ENCODE data around the gene METTL6.

Gene METTL6, protein sequence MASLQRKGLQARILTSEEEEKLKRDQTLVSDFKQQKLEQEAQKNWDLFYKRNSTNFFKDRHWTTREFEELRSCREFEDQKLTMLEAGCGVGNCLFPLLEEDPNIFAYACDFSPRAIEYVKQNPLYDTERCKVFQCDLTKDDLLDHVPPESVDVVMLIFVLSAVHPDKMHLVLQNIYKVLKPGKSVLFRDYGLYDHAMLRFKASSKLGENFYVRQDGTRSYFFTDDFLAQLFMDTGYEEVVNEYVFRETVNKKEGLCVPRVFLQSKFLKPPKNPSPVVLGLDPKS

DNA sequence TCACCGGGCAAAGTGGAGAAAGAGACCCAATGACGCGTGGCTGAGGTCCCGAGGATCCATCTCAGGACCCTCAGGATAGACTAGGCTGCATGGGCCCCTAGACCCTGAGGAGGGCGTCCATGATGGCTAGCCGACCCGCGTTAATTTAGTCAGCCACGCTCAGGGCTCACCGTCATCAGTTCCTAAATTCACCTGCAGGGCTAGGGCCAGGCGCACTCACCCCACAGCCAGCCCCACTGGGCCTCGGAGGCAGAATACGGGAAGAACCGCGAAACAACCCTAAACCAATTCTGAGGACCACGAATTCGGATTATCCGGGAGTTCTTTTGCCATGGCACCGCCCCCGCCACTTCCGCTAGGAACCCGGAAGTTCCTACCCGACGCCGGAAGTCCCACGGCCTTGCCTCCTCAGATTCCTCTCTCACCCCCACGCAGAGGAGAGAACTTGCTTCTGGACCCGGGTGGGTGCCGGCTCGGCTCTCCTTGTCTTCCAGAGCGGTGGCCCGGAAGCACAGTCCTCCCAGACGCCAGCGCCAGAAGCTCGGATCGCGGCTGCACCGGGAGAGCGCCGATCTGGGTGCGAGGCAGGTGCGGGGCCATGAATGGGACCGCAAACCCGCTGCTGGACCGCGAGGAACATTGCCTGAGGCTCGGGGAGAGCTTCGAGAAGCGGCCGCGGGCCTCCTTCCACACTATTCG, at the start of gene METTL6, which contains the start of gene EAF1:
TSS of gene METTL6 (minus strand) at position 363 of the 699 bp plus-strand sequence. CDS start 1,033 bp downstream, outside the sequence.
TSS of gene EAF1 (plus strand) at position 417 of the 699 bp plus-strand sequence. CDS start at position 599, 182 bp downstream.
- no peaks in the 10 kb centered on the region for H3K27me3 ChIP-seq (ENCODE audit: control insufficient read depth in 1 of 2, insufficient read depth in 2 of 2, low read length in 2 of 2)
- peak within 1 kb of the TSS; percentile 99 for H3K4me3 ChIP-seq (ENCODE audit: low read depth in 1 of 2, low read length in 2 of 2)
- peak within 1 kb of the TSS; percentile 94 to 95 for H3K9ac ChIP-seq (ENCODE audit: low read depth in 1 of 2, low read length in 2 of 2)
- peaks cover 19 to 23% of the 10 kb centered on the region in 2 donors for H3K4me1 ChIP-seq (ENCODE audit: control insufficient read depth in 1 of 2, insufficient read depth in 2 of 2, low read length in 2 of 2)
- H3K27ac ChIP-seq (ENCODE audit: low read depth, low read length), result peak within 1 kb of the TSS; percentile 61
- peaks cover 18 to 28% of the 10 kb centered on the region in 2 donors for H3K36me3 ChIP-seq (ENCODE audit: control insufficient read depth in 1 of 2, insufficient read depth in 2 of 2, low read length in 2 of 2)
- no peaks in the 10 kb centered on the region for H3K9me3 ChIP-seq (ENCODE audit: control insufficient read depth in 1 of 2, low read length in 2 of 2)

DNA sequence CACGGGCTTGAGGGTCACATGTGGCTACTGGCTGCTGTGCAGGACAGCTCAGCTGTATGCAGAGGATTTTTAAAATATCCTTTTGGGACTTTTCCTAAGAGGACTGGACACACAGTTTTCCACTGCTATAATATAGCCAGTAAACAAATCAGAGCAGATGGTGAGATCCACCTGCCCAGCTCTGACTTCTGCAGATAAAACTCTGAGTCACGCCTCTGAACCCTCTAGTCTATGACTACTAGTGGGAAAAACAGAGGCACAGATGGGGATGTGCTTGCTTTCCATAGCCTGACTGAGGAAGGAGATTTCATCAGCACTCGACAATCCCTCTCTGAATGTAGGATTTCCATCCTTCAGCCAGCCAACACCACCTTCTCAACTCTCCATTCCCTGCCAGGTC, 49.0 kb upstream of the METTL6 start:
- no peaks in the 10 kb centered on the region for H3K9me3 ChIP-seq (ENCODE audit: control insufficient read depth in 1 of 2, low read length in 2 of 2)

GRCh38 chr3:15475161-15475560, 47.8 kb upstream of the METTL6 start:
- H3K4me3 ChIP-seq (ENCODE audit: low read depth in 1 of 2, low read length in 2 of 2), result no peak overlapping the region
- no peaks in the 10 kb centered on the region for H3K9me3 ChIP-seq (ENCODE audit: control insufficient read depth in 1 of 2, low read length in 2 of 2)
- no peak overlapping the region for H3K27ac ChIP-seq (ENCODE audit: low read depth, low read length)
- no peaks in the 10 kb centered on the region for H3K36me3 ChIP-seq (ENCODE audit: control insufficient read depth in 1 of 2, insufficient read depth in 2 of 2, low read length in 2 of 2)
- H3K4me1 ChIP-seq (ENCODE audit: control insufficient read depth in 1 of 2, insufficient read depth in 2 of 2, low read length in 2 of 2), result no peaks in the 10 kb centered on the region
- H3K9ac ChIP-seq (ENCODE audit: low read depth in 1 of 2, low read length in 2 of 2), result no peak overlapping the region
- H3K27me3 ChIP-seq (ENCODE audit: control insufficient read depth in 1 of 2, insufficient read depth in 2 of 2, low read length in 2 of 2), result no peaks in the 10 kb centered on the region

More for the DNA sequence above, 49.0 kb upstream of the METTL6 start:
- Histone ChIP-seq H3K27ac (ENCODE audit: low read depth, low read length) (no peak overlapping the region), H3K9ac (ENCODE audit: low read depth in 1 of 2, low read length in 2 of 2) (no peak overlapping the region), H3K36me3 (ENCODE audit: control insufficient read depth in 1 of 2, insufficient read depth in 2 of 2, low read length in 2 of 2) (no peaks in the 10 kb centered on the region), H3K4me1 (ENCODE audit: control insufficient read depth in 1 of 2, insufficient read depth in 2 of 2, low read length in 2 of 2) (no peaks in the 10 kb centered on the region), H3K27me3 (ENCODE audit: control insufficient read depth in 1 of 2, insufficient read depth in 2 of 2, low read length in 2 of 2) (no peaks in the 10 kb centered on the region), H3K4me3 (ENCODE audit: low read depth in 1 of 2, low read length in 2 of 2) (no peak overlapping the region)

DNA sequence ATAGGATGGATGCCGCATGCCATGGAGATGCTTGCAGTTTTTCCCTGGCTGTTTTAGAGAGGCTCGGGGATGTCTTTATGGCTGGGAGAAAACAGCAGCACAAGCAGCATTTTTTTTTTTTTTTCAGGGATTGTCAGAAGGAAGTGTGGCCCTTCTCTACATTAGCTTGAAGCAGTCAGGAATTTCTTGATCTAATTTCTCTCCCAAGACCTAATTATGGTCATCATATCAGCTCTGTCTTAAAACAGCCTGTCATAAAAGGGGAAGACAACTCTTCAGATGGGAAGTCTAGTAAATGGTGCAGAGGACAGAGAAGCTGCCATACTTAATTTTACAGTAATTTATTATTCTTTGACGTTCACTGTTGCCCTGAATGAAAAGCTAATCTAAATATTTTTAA, 44.5 kb upstream of the METTL6 start:
- Histone ChIP-seq H3K36me3 (ENCODE audit: control insufficient read depth in 1 of 2, insufficient read depth in 2 of 2, low read length in 2 of 2) (no peaks in the 10 kb centered on the region), H3K27me3 (ENCODE audit: control insufficient read depth in 1 of 2, insufficient read depth in 2 of 2, low read length in 2 of 2) (no peaks in the 10 kb centered on the region), H3K9ac (ENCODE audit: low read depth in 1 of 2, low read length in 2 of 2) (no peak overlapping the region), H3K9me3 (ENCODE audit: control insufficient read depth in 1 of 2, low read length in 2 of 2) (no peaks in the 10 kb centered on the region), H3K4me3 (ENCODE audit: low read depth in 1 of 2, low read length in 2 of 2) (no peak overlapping the region), H3K4me1 (ENCODE audit: control insufficient read depth in 1 of 2, insufficient read depth in 2 of 2, low read length in 2 of 2) (no peaks in the 10 kb centered on the region), H3K27ac (ENCODE audit: low read depth, low read length) (no peak overlapping the region)

- Histone ChIP-seq H3K36me3 (ENCODE audit: control insufficient read depth in 1 of 2, insufficient read depth in 2 of 2, low read length in 2 of 2) (no peaks in the 10 kb centered on the region), H3K27ac (ENCODE audit: low read depth, low read length) (no peak overlapping the region), H3K4me3 (ENCODE audit: low read depth in 1 of 2, low read length in 2 of 2) (no peak overlapping the region), H3K27me3 (ENCODE audit: control insufficient read depth in 1 of 2, insufficient read depth in 2 of 2, low read length in 2 of 2) (no peaks in the 10 kb centered on the region), H3K9ac (ENCODE audit: low read depth in 1 of 2, low read length in 2 of 2) (no peak overlapping the region), H3K9me3 (ENCODE audit: control insufficient read depth in 1 of 2, low read length in 2 of 2) (no peaks in the 10 kb centered on the region), H3K4me1 (ENCODE audit: control insufficient read depth in 1 of 2, insufficient read depth in 2 of 2, low read length in 2 of 2) (no peaks in the 10 kb centered on the region)
Observed at GRCh38 chr3:15470849-15471248, 43.5 kb upstream of the METTL6 start.

- H3K4me1 ChIP-seq (ENCODE audit: control insufficient read depth in 1 of 2, insufficient read depth in 2 of 2, low read length in 2 of 2), result no peaks in the 10 kb centered on the region
- H3K9me3 ChIP-seq (ENCODE audit: control insufficient read depth in 1 of 2, low read length in 2 of 2), result no peaks in the 10 kb centered on the region
- H3K27ac ChIP-seq (ENCODE audit: low read depth, low read length), result no peak overlapping the region
- H3K27me3 ChIP-seq (ENCODE audit: control insufficient read depth in 1 of 2, insufficient read depth in 2 of 2, low read length in 2 of 2), result no peaks in the 10 kb centered on the region
- no peak overlapping the region for H3K9ac ChIP-seq (ENCODE audit: low read depth in 1 of 2, low read length in 2 of 2)
- H3K36me3 ChIP-seq (ENCODE audit: control insufficient read depth in 1 of 2, insufficient read depth in 2 of 2, low read length in 2 of 2), result no peaks in the 10 kb centered on the region
- no peak overlapping the region for H3K4me3 ChIP-seq (ENCODE audit: low read depth in 1 of 2, low read length in 2 of 2)
Observed at GRCh38 chr3:15470261-15470660, 42.9 kb upstream of the METTL6 start.

DNA sequence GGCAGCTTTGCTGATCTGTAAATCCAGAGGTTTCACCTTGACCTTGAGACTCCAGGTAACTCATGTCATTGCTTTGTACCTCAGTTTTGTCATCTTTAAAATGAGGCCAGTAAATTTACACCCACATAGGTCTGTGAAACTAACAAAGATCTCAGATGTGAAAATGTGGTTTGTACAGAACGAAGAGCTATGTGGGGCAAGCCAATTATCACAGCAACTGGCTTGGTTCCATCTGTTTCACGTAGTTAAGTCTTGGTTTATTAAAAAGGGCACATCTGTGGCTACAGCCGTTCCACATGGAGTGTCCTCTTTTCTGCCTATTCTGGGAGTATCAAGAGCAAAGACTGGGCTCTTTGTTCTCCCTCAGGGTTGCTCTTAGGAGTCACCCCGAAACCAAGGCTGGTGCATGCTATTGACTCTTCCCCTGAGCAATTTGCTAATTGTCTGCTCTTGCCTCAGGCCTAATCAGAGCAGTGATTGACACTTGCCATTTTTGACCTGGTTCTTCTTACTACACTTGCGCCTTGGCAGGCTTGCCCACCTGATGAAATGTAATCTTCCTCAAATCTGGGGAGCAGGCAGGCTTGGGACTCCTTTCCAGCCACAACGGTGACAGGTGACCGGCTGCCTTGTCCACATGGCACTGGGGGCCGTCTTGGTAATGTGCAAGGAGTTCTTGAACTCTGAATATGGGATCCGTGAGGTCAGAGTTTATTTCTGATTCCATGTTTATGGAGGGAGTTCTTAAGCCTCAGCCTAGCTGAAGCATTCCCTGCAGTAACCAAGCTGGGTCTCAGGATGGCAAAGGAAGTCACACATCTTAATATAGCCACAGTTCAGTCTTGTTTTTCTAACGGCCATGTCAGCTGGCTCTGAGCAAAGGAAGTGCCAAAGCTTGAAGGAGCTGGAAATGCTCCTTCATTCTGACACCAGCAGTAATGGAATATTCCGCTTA, 40.2 kb upstream of the METTL6 start:
- Histone ChIP-seq H3K27ac (ENCODE audit: low read depth, low read length) (no peak overlapping the region), H3K4me1 (ENCODE audit: control insufficient read depth in 1 of 2, insufficient read depth in 2 of 2, low read length in 2 of 2) (no peaks in the 10 kb centered on the region), H3K9ac (ENCODE audit: low read depth in 1 of 2, low read length in 2 of 2) (no peak overlapping the region), H3K36me3 (ENCODE audit: control insufficient read depth in 1 of 2, insufficient read depth in 2 of 2, low read length in 2 of 2) (no peaks in the 10 kb centered on the region), H3K4me3 (ENCODE audit: low read depth in 1 of 2, low read length in 2 of 2) (no peak overlapping the region), H3K9me3 (ENCODE audit: control insufficient read depth in 1 of 2, low read length in 2 of 2) (no peaks in the 10 kb centered on the region), H3K27me3 (ENCODE audit: control insufficient read depth in 1 of 2, insufficient read depth in 2 of 2, low read length in 2 of 2) (no peaks in the 10 kb centered on the region)

- no peak overlapping the region for H3K27ac ChIP-seq (ENCODE audit: low read depth, low read length)
- H3K9ac ChIP-seq (ENCODE audit: low read depth in 1 of 2, low read length in 2 of 2), result no peak overlapping the region
- H3K4me3 ChIP-seq (ENCODE audit: low read depth in 1 of 2, low read length in 2 of 2), result no peak overlapping the region
- no peaks in the 10 kb centered on the region for H3K4me1 ChIP-seq (ENCODE audit: control insufficient read depth in 1 of 2, insufficient read depth in 2 of 2, low read length in 2 of 2)
- no peaks in the 10 kb centered on the region for H3K36me3 ChIP-seq (ENCODE audit: control insufficient read depth in 1 of 2, insufficient read depth in 2 of 2, low read length in 2 of 2)
- H3K9me3 ChIP-seq (ENCODE audit: control insufficient read depth in 1 of 2, low read length in 2 of 2), result no peaks in the 10 kb centered on the region
- no peaks in the 10 kb centered on the region for H3K27me3 ChIP-seq (ENCODE audit: control insufficient read depth in 1 of 2, insufficient read depth in 2 of 2, low read length in 2 of 2)
Observed at GRCh38 chr3:15465876-15466585, 38.7 kb upstream of the METTL6 start.

DNA sequence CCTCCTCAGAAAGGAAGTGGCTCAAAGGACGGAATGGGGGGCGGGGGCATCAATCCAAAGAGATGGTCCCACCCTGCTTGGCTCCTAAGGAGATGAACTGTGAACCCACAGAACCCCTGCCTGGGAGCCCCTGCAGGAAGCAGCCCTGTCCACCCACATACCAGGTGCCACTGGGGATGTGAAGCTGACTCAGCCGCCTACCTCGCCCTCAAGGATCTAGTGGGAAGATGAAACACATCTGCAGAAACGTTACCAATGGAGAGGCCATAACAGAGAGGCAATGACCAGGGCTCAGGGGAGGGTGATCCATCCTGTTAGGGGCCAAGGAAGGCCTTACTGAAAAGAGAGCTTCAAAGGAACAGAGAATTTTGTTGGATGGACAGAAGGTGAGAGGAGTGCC, 35.1 kb upstream of the METTL6 start:
- Histone ChIP-seq H3K27me3 (ENCODE audit: control insufficient read depth in 1 of 2, insufficient read depth in 2 of 2, low read length in 2 of 2) (no peaks in the 10 kb centered on the region), H3K27ac (ENCODE audit: low read depth, low read length) (no peak overlapping the region), H3K4me1 (ENCODE audit: control insufficient read depth in 1 of 2, insufficient read depth in 2 of 2, low read length in 2 of 2) (no peaks in the 10 kb centered on the region), H3K9ac (ENCODE audit: low read depth in 1 of 2, low read length in 2 of 2) (no peak overlapping the region), H3K9me3 (ENCODE audit: control insufficient read depth in 1 of 2, low read length in 2 of 2) (no peaks in the 10 kb centered on the region), H3K4me3 (ENCODE audit: low read depth in 1 of 2, low read length in 2 of 2) (no peak overlapping the region), H3K36me3 (ENCODE audit: control insufficient read depth in 1 of 2, insufficient read depth in 2 of 2, low read length in 2 of 2) (no peaks in the 10 kb centered on the region)

Measured in duodenal mucosa (tissue), 2 donors.